Esophagus squamous epithelium (tissue), 5 donors: ENCODE data around the gene PTPRN2. TPM values are rescaled to one million over a fixed set of nuclear protein-coding genes. Genes with fewer than 3 reads are reported as not detected.

Experiments used
- DNase-seq: peaks from one replicate; lab custom pipeline; 2025; lab: John Stamatoyannopoulos, UW
- H3K27ac ChIP-seq, 4 donors: fragments of 200-600 bp; sonication (generic); one replicate each; pipeline ENCODE4 v1.5.1; 2016 to 2019; ENCODE audit warnings: mild to moderate bottlenecking in 1 of 4
- H3K27me3 ChIP-seq, 4 donors: fragments of 200-600 bp; sonication (generic); 1 replicate in 3 of 4; 2 replicates in 1 of 4; pipeline versions ENCODE4 v1.5.1 to v1.6.0; 2017 to 2021; ENCODE audit warnings: antibody characterized with exemption in 1 of 4
- H3K36me3 ChIP-seq, 3 donors: fragments of 200-600 bp; sonication (generic); one replicate each; pipeline ENCODE4 v1.5.1; 2016 to 2019
- H3K4me1 ChIP-seq, 3 donors: fragments of 200-600 bp; sonication (generic); one replicate each; pipeline ENCODE4 v1.5.1; 2017 to 2019
- H3K4me3 ChIP-seq, 4 donors: fragments of 200-600 bp; sonication (generic); 1 replicate in 3 of 4; 2 replicates in 1 of 4; pipeline ENCODE4 v1.5.1; 2016 to 2019; ENCODE audit warnings: mild to moderate bottlenecking in 2 of 4, moderate library complexity in 1 of 4
- H3K9me3 ChIP-seq, 3 donors: fragments of 200-600 bp; sonication (generic); one replicate each; pipeline ENCODE4 v1.5.1; 2016 to 2019
- CTCF ChIP-seq, 6 experiments: fragments of 450-650 bp in 4 of 6; fragments of 200-600 bp in 2 of 6; sonication (generic) in 2 of 6; IDR thresholded peaks; one replicate each; pipeline ENCODE4 v1.5.1; 2016 to 2019; ENCODE audit warnings: antibody characterized with exemption in 6 of 6, mild to moderate bottlenecking in 4 of 6, moderate library complexity in 4 of 6
- POLR2A ChIP-seq, 4 donors: fragments of 450-650 bp; IDR thresholded peaks; one replicate each; pipeline ENCODE4 v1.6.1; 2017; ENCODE audit warnings: antibody characterized with exemption in 4 of 4, mild to moderate bottlenecking in 4 of 4, moderate library complexity in 3 of 4
- WGBS, 2 donors: methylation state at CpG; one replicate each; pipeline ENCODE4 v1.1.5; 2018; 5-methylcytosine and 5-hydroxymethylcytosine counted together
- intact Hi-C: fragments of 100-400 bp; cut with DNase I; formaldehyde crosslinking; loops from one replicate; pipeline ENCODE4 v1.15.0; 2022
- total RNA-seq, 4 donors: library from RNA; depleted of rRNA; stranded (reverse); fragments of >200 nt; gene quantifications; one replicate each; pipeline ENCODE4 v1.1.0, GENCODE V29; 2016
- donor health status: DM: yes; HTN: yes; CAD: no.

The PTPRN2 gene
- total RNA-seq, 4 donors from 2014 or later = 0.38 to 2.7 (median 1.0) TPM

GRCh38 chr7:157979636-157980340, 607.8 kb downstream of the PTPRN2 start:
- no peak overlapping the region for H3K27ac ChIP-seq
- H3K36me3 ChIP-seq = no peaks in the 10 kb centered on the region
- no peaks in the 10 kb centered on the region for H3K4me1 ChIP-seq
- 83 to 91% methylated on average over 10 of the region's 14 CpGs for WGBS, 2 donors
- no peaks in the 10 kb centered on the region for H3K27me3 ChIP-seq
- DNase-seq = no peak
- peaks cover 0 to 7% (median 4%) of the 10 kb centered on the region in 3 donors for H3K9me3 ChIP-seq
- H3K4me3 ChIP-seq = no peak overlapping the region
- no peak for TF ChIP-seq CTCF (IDR thresholded peaks at IDR 0.05)
- no peak for TF ChIP-seq POLR2A (IDR thresholded peaks at IDR 0.05)
- intact Hi-C loops = no loop called here

GRCh38 chr7:157978766-157979165, 608.9 kb downstream of the PTPRN2 start:
- TF ChIP-seq CTCF (IDR thresholded peaks at IDR 0.05) (no peak), POLR2A (IDR thresholded peaks at IDR 0.05) (no peak)
- Histone ChIP-seq H3K27ac (no peak overlapping the region), H3K9me3 (peaks cover 0 to 17% (median 15%) of the 10 kb centered on the region in 3 donors), H3K27me3 (no peaks in the 10 kb centered on the region), H3K4me3 (no peak overlapping the region), H3K4me1 (no peaks in the 10 kb centered on the region), H3K36me3 (no peaks in the 10 kb centered on the region)
- WGBS, 2 donors = 50% methylated on average over 1 of the region's 12 CpGs; no CpG with 5 or more reads in 1 of the 2 donors
- intact Hi-C loops = no loop called here
- DNase-seq = no peak

GRCh38 chr7:157977717-157978496, 609.7 kb downstream of the PTPRN2 start:
- H3K36me3 ChIP-seq = no peaks in the 10 kb centered on the region
- H3K27me3 ChIP-seq = no peaks in the 10 kb centered on the region
- TF ChIP-seq CTCF (IDR thresholded peaks at IDR 0.05) (no peak), POLR2A (IDR thresholded peaks at IDR 0.05) (no peak)
- no peak overlapping the region for H3K27ac ChIP-seq
- intact Hi-C loops = no loop called here
- no peaks in the 10 kb centered on the region for H3K4me1 ChIP-seq
- WGBS, 2 donors = 72 to 75% methylated on average over 11 to 20 of the region's 20 CpGs
- H3K4me3 ChIP-seq = no peak overlapping the region
- peaks cover 0 to 26% (median 19%) of the 10 kb centered on the region in 3 donors for H3K9me3 ChIP-seq
- no peak for DNase-seq

- 85 to 94% methylated on average over 5 of the region's 5 CpGs for WGBS, 2 donors
- no peaks in the 10 kb centered on the region for H3K36me3 ChIP-seq
- TF ChIP-seq CTCF (IDR thresholded peaks at IDR 0.05) = no peak
- no peak for TF ChIP-seq POLR2A (IDR thresholded peaks at IDR 0.05)
- intact Hi-C loops = no loop called here
- H3K4me3 ChIP-seq = no peak overlapping the region
- no peak for DNase-seq
- no peaks in the 10 kb centered on the region for H3K27me3 ChIP-seq
- no peaks in the 10 kb centered on the region for H3K4me1 ChIP-seq
- no peak overlapping the region for H3K27ac ChIP-seq
- H3K9me3 ChIP-seq = peaks cover 0 to 28% (median 19%) of the 10 kb centered on the region in 3 donors
Observed at GRCh38 chr7:157977306-157977705, 610.3 kb downstream of the PTPRN2 start.

- no peak for TF ChIP-seq CTCF (IDR thresholded peaks at IDR 0.05)
- TF ChIP-seq POLR2A (IDR thresholded peaks at IDR 0.05) = no peak
- H3K36me3 ChIP-seq = no peaks in the 10 kb centered on the region
- no peaks in the 10 kb centered on the region for H3K27me3 ChIP-seq
- no peak for DNase-seq
- no peak overlapping the region for H3K27ac ChIP-seq
- H3K4me3 ChIP-seq = no peak overlapping the region
- H3K9me3 ChIP-seq = peaks cover 0 to 28% (median 19%) of the 10 kb centered on the region in 3 donors
- intact Hi-C loops = no loop called here
- no peaks in the 10 kb centered on the region for H3K4me1 ChIP-seq
- 92 to 96% methylated on average over 9 to 10 of the region's 10 CpGs for WGBS, 2 donors
Observed at GRCh38 chr7:157976406-157976805, 611.2 kb downstream of the PTPRN2 start.
